ENCODE measurements around the gene TRIM29. TPM values are rescaled to one million over a fixed set of nuclear protein-coding genes. Genes with fewer than 3 reads are reported as not detected.

The TRIM29 gene
- total RNA-seq, 1 experiment from 2014 or later = not detected

DNA sequence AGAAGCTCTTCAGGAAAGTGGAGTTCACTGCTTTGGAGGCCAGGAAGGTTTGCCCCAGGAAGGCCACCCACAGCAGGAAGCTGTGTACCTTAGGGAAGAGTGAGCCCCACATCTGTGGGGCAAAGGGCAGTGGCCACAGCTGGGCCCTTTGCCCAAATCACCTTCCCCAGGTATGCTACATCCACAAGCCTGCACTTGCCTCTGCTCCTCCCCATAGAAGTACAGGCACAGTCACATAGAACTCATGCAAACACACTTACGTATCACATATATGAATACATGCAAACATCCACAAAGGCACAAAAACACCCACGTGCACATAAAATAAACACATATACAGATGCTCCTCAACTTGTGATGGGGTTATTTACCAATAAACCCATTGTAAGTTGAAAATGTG lies 2.1 kb downstream of the TRIM29 start:
- no peak overlapping the region for H2AFZ ChIP-seq (ENCODE audit: low read length)
- no peak overlapping the region for H3K9ac ChIP-seq (ENCODE audit: low read length)
- no peak for DNase-seq
- H3K79me2 ChIP-seq (ENCODE audit: low read length) = no peaks in the 10 kb centered on the region
- H4K20me1 ChIP-seq (ENCODE audit: insufficient read depth, low read depth, low read length) = no peaks in the 10 kb centered on the region
- H3K4me2 ChIP-seq (ENCODE audit: low read depth, low read length, poor library complexity, severe bottlenecking) = no peak overlapping the region
- H3K4me3 ChIP-seq (ENCODE audit: low read length) = no peak overlapping the region
- H3K4me1 ChIP-seq (ENCODE audit: low read length) = no peaks in the 10 kb centered on the region
- H3K27me3 ChIP-seq (ENCODE audit: low read length) = no peaks in the 10 kb centered on the region
- H3K9me3 ChIP-seq (ENCODE audit: low read length) = no peaks in the 10 kb centered on the region
- no peaks in the 10 kb centered on the region for H3K9me2 ChIP-seq (replicated peaks; ENCODE audit: insufficient read depth, low read length)
- no peak overlapping the region for H3K27ac ChIP-seq (ENCODE audit: low read length)
- H3K36me3 ChIP-seq (ENCODE audit: insufficient read depth, low read length) = no peaks in the 10 kb centered on the region

DNA sequence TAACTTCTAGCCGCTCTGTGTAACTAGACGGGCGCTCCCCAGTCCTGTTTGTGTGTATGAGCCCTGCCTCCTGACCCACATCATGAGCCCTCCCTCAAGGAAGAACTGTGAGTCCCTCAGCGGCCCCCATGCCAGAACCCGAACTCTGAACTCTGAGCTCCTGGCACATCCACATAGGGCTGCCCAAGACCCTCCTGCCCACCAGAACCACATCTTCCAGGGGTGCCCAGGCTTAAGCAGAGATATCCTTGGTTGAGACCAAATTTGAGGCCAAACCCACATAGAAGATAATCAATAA lies 3.0 kb downstream of the TRIM29 start:
- Histone ChIP-seq H3K9ac (ENCODE audit: low read length) (no peak overlapping the region), H3K9me2 (replicated peaks; ENCODE audit: insufficient read depth, low read length) (no peaks in the 10 kb centered on the region), H3K9me3 (ENCODE audit: low read length) (no peaks in the 10 kb centered on the region), H3K4me2 (ENCODE audit: low read depth, low read length, poor library complexity, severe bottlenecking) (no peak overlapping the region), H4K20me1 (ENCODE audit: insufficient read depth, low read depth, low read length) (no peaks in the 10 kb centered on the region), H3K36me3 (ENCODE audit: insufficient read depth, low read length) (no peaks in the 10 kb centered on the region), H3K27ac (ENCODE audit: low read length) (no peak overlapping the region), H3K4me3 (ENCODE audit: low read length) (no peak overlapping the region), H2AFZ (ENCODE audit: low read length) (no peak overlapping the region), H3K79me2 (ENCODE audit: low read length) (no peaks in the 10 kb centered on the region), H3K27me3 (ENCODE audit: low read length) (no peaks in the 10 kb centered on the region), H3K4me1 (ENCODE audit: low read length) (no peaks in the 10 kb centered on the region)
- no peak for DNase-seq

DNA sequence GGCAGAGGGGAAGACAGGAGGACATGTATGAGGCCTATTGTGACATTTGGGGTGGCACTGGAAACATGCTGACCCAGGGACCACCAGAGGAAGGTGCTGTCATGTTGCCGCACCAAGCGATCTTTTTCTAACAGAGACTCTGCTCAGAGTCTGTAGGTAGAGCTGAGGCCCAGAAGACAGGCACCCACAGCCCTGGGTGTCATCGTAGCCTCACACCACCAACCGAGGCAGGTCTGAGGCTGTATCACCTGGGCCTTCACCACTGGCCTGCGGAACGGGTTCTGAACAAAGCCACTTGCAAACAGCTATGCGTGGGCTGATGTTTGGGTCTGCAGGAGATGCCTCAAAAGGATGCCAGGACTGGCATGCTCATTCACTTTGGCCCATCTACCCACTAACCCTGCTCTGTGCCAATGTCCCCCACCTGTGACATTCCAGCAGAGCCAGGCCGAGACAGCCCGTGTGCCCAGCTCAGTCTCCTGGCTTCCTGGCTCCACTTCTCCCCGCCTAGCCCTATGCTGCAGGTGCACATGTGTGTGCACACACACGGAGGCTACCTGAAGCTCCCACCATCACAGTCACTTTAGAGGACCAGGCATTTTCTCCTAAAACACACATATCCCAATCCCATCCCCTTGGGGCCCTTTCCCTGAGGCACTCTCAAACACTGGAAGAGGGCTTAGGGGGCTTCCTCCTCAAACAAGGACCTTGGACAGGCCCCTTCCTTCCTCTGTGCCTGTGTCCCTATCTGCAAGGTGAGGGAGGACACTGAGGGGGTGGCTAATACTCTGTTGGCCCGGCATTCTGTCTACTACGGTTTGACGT lies 3.6 kb downstream of the TRIM29 start:
- DNase-seq = no peak
- no peak overlapping the region for H3K9ac ChIP-seq (ENCODE audit: low read length)
- H3K4me2 ChIP-seq (ENCODE audit: low read depth, low read length, poor library complexity, severe bottlenecking) = no peak overlapping the region

DNA sequence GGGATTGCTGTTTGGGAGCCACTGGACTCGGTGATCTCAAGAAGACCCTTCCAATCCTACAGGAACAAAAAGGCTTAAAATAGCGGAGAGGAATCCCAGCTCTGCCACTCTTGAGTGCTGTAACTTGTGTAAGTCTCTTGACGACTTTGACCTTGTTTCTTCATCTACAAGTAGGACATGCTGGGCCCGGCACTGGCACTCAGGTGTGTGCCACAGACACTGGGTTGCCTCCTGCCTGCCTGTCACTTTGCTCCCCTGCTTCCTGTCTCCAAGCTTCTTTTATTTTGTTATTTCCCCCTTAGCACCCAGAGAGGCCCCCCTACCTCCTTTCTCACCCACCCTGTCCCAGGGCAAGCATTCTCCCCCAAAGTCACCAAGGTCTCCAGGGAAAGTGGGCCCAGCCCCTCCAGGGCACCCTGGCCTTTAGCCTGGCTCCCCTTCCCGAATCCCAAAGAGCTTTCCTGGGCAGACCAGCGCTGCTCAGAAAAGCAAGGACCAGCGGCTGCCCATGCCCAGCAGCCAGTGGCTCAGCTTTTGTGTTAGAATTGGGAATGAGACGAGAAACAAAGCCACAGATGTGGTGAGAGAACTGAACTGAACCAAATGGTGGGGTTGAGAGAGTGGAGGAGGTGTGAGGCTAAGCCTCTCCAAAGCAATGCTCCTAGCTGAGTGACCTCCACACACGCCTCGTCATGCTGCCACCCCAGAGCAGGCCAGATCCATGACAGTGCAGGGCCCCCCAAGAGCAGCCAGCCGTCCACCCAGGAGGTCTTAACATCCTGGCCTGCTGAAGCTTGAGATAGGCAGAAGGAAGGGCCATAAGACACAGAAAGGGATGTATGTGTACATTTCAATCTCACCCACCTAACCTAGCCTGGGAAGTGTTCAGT lies 4.5 kb downstream of the TRIM29 start:
- H4K20me1 ChIP-seq (ENCODE audit: insufficient read depth, low read depth, low read length) = no peaks in the 10 kb centered on the region
- H3K36me3 ChIP-seq (ENCODE audit: insufficient read depth, low read length) = no peaks in the 10 kb centered on the region
- H3K27me3 ChIP-seq (ENCODE audit: low read length) = no peaks in the 10 kb centered on the region
- H3K4me1 ChIP-seq (ENCODE audit: low read length) = no peaks in the 10 kb centered on the region
- DNase-seq = no peak
- no peak overlapping the region for H3K9ac ChIP-seq (ENCODE audit: low read length)
- no peak overlapping the region for H3K4me3 ChIP-seq (ENCODE audit: low read length)
- no peaks in the 10 kb centered on the region for H3K79me2 ChIP-seq (ENCODE audit: low read length)
- no peak overlapping the region for H3K27ac ChIP-seq (ENCODE audit: low read length)
- H3K9me3 ChIP-seq (ENCODE audit: low read length) = no peaks in the 10 kb centered on the region
- H3K9me2 ChIP-seq (replicated peaks; ENCODE audit: insufficient read depth, low read length) = no peaks in the 10 kb centered on the region
- no peak overlapping the region for H2AFZ ChIP-seq (ENCODE audit: low read length)
- no peak overlapping the region for H3K4me2 ChIP-seq (ENCODE audit: low read depth, low read length, poor library complexity, severe bottlenecking)

More for the DNA sequence above, 3.6 kb downstream of the TRIM29 start:
- Histone ChIP-seq H4K20me1 (ENCODE audit: insufficient read depth, low read depth, low read length) (no peaks in the 10 kb centered on the region), H3K79me2 (ENCODE audit: low read length) (no peaks in the 10 kb centered on the region), H3K27me3 (ENCODE audit: low read length) (no peaks in the 10 kb centered on the region), H3K9me2 (replicated peaks; ENCODE audit: insufficient read depth, low read length) (no peaks in the 10 kb centered on the region), H3K9me3 (ENCODE audit: low read length) (no peaks in the 10 kb centered on the region), H3K4me3 (ENCODE audit: low read length) (no peak overlapping the region), H2AFZ (ENCODE audit: low read length) (no peak overlapping the region), H3K27ac (ENCODE audit: low read length) (no peak overlapping the region), H3K4me1 (ENCODE audit: low read length) (no peaks in the 10 kb centered on the region), H3K36me3 (ENCODE audit: insufficient read depth, low read length) (no peaks in the 10 kb centered on the region)

DNA sequence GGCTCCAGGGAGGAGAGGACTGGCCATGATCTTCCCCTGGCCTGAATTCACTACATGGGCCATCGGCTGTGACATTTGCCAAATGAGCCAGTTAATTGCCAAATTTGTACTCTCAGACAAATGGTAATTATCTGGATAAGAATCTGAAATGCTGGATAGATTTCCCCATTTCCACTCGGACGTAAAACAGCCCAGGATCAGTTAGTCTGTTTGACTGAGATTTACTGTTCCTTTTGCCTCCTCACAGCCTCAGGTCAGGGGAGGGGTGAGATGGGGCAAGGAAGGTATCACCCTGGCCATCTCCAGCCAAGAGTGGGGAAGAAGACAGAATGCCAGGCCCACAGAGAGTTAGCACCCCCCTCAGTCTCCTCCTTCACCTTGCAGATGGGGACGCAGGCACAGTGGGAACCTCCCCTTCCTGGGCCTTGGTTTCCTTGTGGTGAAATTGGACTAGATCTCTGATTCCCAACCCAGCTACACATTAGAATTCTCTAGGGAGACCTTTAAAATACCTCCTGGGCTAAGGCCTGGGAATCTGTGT lies 5.2 kb downstream of the TRIM29 start:
- Histone ChIP-seq H3K27me3 (ENCODE audit: low read length) (no peaks in the 10 kb centered on the region), H3K79me2 (ENCODE audit: low read length) (no peaks in the 10 kb centered on the region), H2AFZ (ENCODE audit: low read length) (no peak overlapping the region), H3K4me2 (ENCODE audit: low read depth, low read length, poor library complexity, severe bottlenecking) (no peak overlapping the region), H3K4me3 (ENCODE audit: low read length) (no peak overlapping the region), H3K36me3 (ENCODE audit: insufficient read depth, low read length) (no peaks in the 10 kb centered on the region), H3K9ac (ENCODE audit: low read length) (no peak overlapping the region), H3K9me3 (ENCODE audit: low read length) (no peaks in the 10 kb centered on the region), H3K4me1 (ENCODE audit: low read length) (no peaks in the 10 kb centered on the region), H3K27ac (ENCODE audit: low read length) (no peak overlapping the region), H3K9me2 (replicated peaks; ENCODE audit: insufficient read depth, low read length) (no peaks in the 10 kb centered on the region), H4K20me1 (ENCODE audit: insufficient read depth, low read depth, low read length) (no peaks in the 10 kb centered on the region)
- no peak for DNase-seq

DNA sequence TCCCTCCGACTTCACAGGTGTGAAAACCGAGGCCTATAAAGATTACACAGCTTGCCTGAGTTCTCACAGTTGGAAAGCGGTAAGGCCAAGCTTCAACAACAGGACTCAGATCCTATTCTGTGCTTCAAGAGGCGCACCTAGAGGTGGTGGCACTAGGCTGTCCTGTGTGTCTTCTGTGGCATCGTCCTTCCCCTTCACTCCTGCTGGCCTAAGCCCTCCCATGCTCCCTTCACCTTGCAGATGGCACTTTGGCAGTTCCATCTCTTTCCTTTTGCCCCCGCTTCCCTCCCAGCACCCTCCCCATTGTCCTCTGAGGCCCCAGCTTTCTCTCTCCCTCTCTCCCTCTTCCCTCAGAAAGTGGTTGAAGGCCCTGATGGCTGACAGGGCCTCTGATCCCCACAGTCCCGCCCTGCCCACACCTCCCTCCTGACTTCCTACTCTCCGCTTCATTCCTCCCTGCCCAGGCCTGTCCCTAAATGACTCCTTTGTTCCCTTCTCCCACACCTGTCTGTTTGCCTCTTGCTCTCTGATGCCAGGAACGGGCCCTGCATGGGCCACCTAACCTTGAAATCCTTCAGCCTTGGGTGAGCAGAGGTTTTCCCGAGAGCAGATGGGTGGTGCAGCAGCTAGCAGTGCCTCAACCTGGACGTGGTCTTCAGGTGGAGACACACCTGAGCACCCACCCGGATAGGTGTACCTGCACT lies 5.8 kb downstream of the TRIM29 start:
- DNase-seq = no peak
- H3K9me2 ChIP-seq (replicated peaks; ENCODE audit: insufficient read depth, low read length) = no peaks in the 10 kb centered on the region
- H2AFZ ChIP-seq (ENCODE audit: low read length) = no peak overlapping the region
- H3K36me3 ChIP-seq (ENCODE audit: insufficient read depth, low read length) = no peaks in the 10 kb centered on the region
- H3K4me1 ChIP-seq (ENCODE audit: low read length) = no peaks in the 10 kb centered on the region
- H4K20me1 ChIP-seq (ENCODE audit: insufficient read depth, low read depth, low read length) = no peaks in the 10 kb centered on the region
- H3K9ac ChIP-seq (ENCODE audit: low read length) = no peak overlapping the region
- H3K27ac ChIP-seq (ENCODE audit: low read length) = no peak overlapping the region
- no peaks in the 10 kb centered on the region for H3K79me2 ChIP-seq (ENCODE audit: low read length)
- H3K4me2 ChIP-seq (ENCODE audit: low read depth, low read length, poor library complexity, severe bottlenecking) = no peak overlapping the region
- no peaks in the 10 kb centered on the region for H3K27me3 ChIP-seq (ENCODE audit: low read length)
- no peak overlapping the region for H3K4me3 ChIP-seq (ENCODE audit: low read length)
- H3K9me3 ChIP-seq (ENCODE audit: low read length) = no peaks in the 10 kb centered on the region

DNA sequence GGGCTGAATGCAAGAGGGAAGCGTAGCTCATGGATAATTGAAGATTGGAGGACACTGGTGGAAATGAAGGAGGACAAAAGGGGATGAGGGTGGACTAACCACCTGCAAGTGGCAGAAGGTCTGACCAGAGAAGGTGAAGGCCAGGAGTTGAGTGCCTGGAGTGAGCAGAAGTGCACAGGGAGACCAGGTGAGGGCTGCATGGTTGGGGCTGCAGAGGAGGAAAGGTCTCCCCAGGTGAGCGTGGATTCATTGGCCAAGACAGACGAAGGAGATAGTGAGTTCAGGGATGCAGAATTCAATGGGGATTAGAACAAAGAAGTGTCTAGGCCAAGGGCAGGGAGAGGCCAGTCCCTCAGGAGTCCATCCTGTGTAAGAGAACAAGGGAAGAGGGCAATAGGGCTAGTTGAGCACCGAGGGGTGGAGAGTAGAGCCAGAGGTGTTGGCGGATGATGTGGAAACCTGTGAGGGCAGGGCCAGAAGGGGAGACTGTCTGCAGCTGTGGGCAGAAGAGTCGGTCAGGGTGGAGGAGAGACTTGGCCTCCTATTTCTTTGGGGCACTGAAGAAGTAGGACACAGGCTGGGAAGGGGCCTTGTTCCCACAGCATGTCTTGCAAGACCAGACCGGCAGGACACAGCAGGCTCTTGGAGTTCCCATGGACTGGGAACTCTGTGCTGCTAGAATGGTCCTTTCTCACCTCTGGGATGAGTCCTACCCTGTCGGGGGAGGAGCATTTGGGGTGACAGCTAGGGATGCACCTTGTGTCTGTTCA lies 6.7 kb downstream of the TRIM29 start:
- no peak overlapping the region for H2AFZ ChIP-seq (ENCODE audit: low read length)
- no peak overlapping the region for H3K9ac ChIP-seq (ENCODE audit: low read length)
- H3K36me3 ChIP-seq (ENCODE audit: insufficient read depth, low read length) = no peaks in the 10 kb centered on the region
- H3K4me2 ChIP-seq (ENCODE audit: low read depth, low read length, poor library complexity, severe bottlenecking) = no peak overlapping the region
- H3K4me3 ChIP-seq (ENCODE audit: low read length) = no peak overlapping the region
- H3K79me2 ChIP-seq (ENCODE audit: low read length) = no peaks in the 10 kb centered on the region
- no peaks in the 10 kb centered on the region for H3K9me2 ChIP-seq (replicated peaks; ENCODE audit: insufficient read depth, low read length)
- no peaks in the 10 kb centered on the region for H3K9me3 ChIP-seq (ENCODE audit: low read length)
- H3K27me3 ChIP-seq (ENCODE audit: low read length) = no peaks in the 10 kb centered on the region
- H4K20me1 ChIP-seq (ENCODE audit: insufficient read depth, low read depth, low read length) = no peaks in the 10 kb centered on the region
- no peak overlapping the region for H3K27ac ChIP-seq (ENCODE audit: low read length)
- DNase-seq = no peak
- H3K4me1 ChIP-seq (ENCODE audit: low read length) = no peaks in the 10 kb centered on the region

Measured in Karpas-422 (cell line).